IgD-negative memory B cell (primary cell): ENCODE measurements around the gene VPS37B. TPM values are rescaled to one million over a fixed set of nuclear protein-coding genes. Genes with fewer than 3 reads are reported as not detected.
"Not testable (repeated sequence)": the region's sequence is repeated elsewhere in the genome, so short reads cannot be mapped to it uniquely, and the experiment has no call there.

Experiments used
- H3K27ac Mint-ChIP-seq, 3 donors: one replicate each; pipeline ENCODE4 v1.8.0; 2020 to 2022; ENCODE audit warnings: mild to moderate bottlenecking in 3 of 3, mixed read lengths in 3 of 3, moderate library complexity in 1 of 3
- H3K27me3 Mint-ChIP-seq: one replicate; pipeline ENCODE4 v1.8.0; 2021; ENCODE audit warnings: mixed read lengths
- H3K36me3 Mint-ChIP-seq: one replicate; pipeline ENCODE4 v1.8.0; 2020; ENCODE audit warnings: mild to moderate bottlenecking, mixed read lengths
- H3K4me1 Mint-ChIP-seq, 3 donors: one replicate each; pipeline ENCODE4 v1.8.0; 2020 to 2022; ENCODE audit warnings: mixed read lengths in 3 of 3, mild to moderate bottlenecking in 1 of 3
- H3K4me3 Mint-ChIP-seq, 4 donors: one replicate each; pipeline ENCODE4 v1.8.0; 2020 to 2022; ENCODE audit warnings: mild to moderate bottlenecking in 4 of 4, mixed read lengths in 4 of 4, moderate library complexity in 3 of 4
- H3K9me3 Mint-ChIP-seq, 3 donors: one replicate each; pipeline ENCODE4 v1.8.0; 2020 to 2021; ENCODE audit warnings: mixed read lengths in 3 of 3, mild to moderate bottlenecking in 1 of 3
- polyA plus RNA-seq: library from polyadenylated mRNA; unstranded; fragments of 300-500 nt; fragmentation: Illumina TruSeq; gene quantifications from one replicate; pipeline ENCODE4 v1.2.3, GENCODE V29; 2021

The VPS37B gene
- 48.1 TPM for polyA plus RNA-seq

GRCh38 chr12:122895704-122896636 lies at the start of gene VPS37B:
VPS37B (minus strand) TSS chr12:122896124; CDS start chr12:122896062, 62 bp downstream.
- H3K4me1 Mint-ChIP-seq, result peaks cover 50 to 73% (median 58%) of the 10 kb centered on the region in 3 donors
- peaks cover under 1% of the 10 kb centered on the region for H3K36me3 Mint-ChIP-seq
- peak within 1 kb of the TSS; percentile 88 to 99 (median 92) for H3K4me3 Mint-ChIP-seq

GRCh38 chr12:122944605-122945592 lies 49.0 kb upstream of the VPS37B start:
- Mint-ChIP-seq H3K4me3 (no peak overlapping the region), H3K27me3 (no peaks in the 10 kb centered on the region), H3K27ac (no peak overlapping the region), H3K9me3 (no peaks in the 10 kb centered on the region), H3K4me1 (peaks cover 7 to 20% (median 19%) of the 10 kb centered on the region in 3 donors), H3K36me3 (no peaks in the 10 kb centered on the region)

More at GRCh38 chr12:122895704-122896636, at the start of gene VPS37B:
- Mint-ChIP-seq H3K9me3 (no peaks in the 10 kb centered on the region), H3K27ac (peak within 1 kb of the TSS; percentile 90 to 99 (median 96)), H3K27me3 (peaks cover 1% of the 10 kb centered on the region)

- Mint-ChIP-seq H3K4me1 (peaks cover 7 to 20% (median 17%) of the 10 kb centered on the region in 3 donors), H3K9me3 (no peaks in the 10 kb centered on the region), H3K27me3 (no peaks in the 10 kb centered on the region), H3K4me3 (no peak overlapping the region), H3K27ac (peak overlapping the region in 1 of 3 donors; percentile 87), H3K36me3 (no peaks in the 10 kb centered on the region)
Measured at GRCh38 chr12:122943196-122943595, 47.3 kb upstream of the VPS37B start.

- Mint-ChIP-seq H3K4me3 (no peak overlapping the region), H3K4me1 (peaks cover 7 to 18% (median 14%) of the 10 kb centered on the region in 3 donors), H3K9me3 (no peaks in the 10 kb centered on the region), H3K36me3 (no peaks in the 10 kb centered on the region), H3K27me3 (no peaks in the 10 kb centered on the region), H3K27ac (peak overlapping the region in 1 of 3 donors; percentile 87)
Measured at GRCh38 chr12:122942637-122943036, 46.7 kb upstream of the VPS37B start.

- H3K4me1 Mint-ChIP-seq, H3K36me3 Mint-ChIP-seq, H3K27me3 Mint-ChIP-seq, H3K27ac Mint-ChIP-seq, H3K9me3 Mint-ChIP-seq, H3K4me3 Mint-ChIP-seq: not testable (repeated sequence)
Measured at GRCh38 chr12:122941351-122941750, 45.4 kb upstream of the VPS37B start.

GRCh38 chr12:122939125-122939524 lies 43.2 kb upstream of the VPS37B start:
- Mint-ChIP-seq H3K4me3 (no peak overlapping the region), H3K36me3 (no peaks in the 10 kb centered on the region), H3K27ac (no peak overlapping the region), H3K27me3 (no peaks in the 10 kb centered on the region), H3K4me1 (peaks cover 6 to 9% (median 7%) of the 10 kb centered on the region in 3 donors), H3K9me3 (no peaks in the 10 kb centered on the region)

GRCh38 chr12:122937622-122938091 lies 41.7 kb upstream of the VPS37B start:
- no peaks in the 10 kb centered on the region for H3K27me3 Mint-ChIP-seq

GRCh38 chr12:122935318-122935717 lies 39.4 kb upstream of the VPS37B start:
- peaks cover 5 to 11% (median 7%) of the 10 kb centered on the region in 3 donors for H3K4me1 Mint-ChIP-seq
- peak overlapping the region in 1 of 3 donors; percentile 18 for H3K27ac Mint-ChIP-seq
- H3K4me3 Mint-ChIP-seq, result peak overlapping the region in 1 of 4 donors; percentile 2
- no peaks in the 10 kb centered on the region for H3K27me3 Mint-ChIP-seq
- peaks cover 0 to 1% (median 0%) of the 10 kb centered on the region in 3 donors for H3K9me3 Mint-ChIP-seq
- no peaks in the 10 kb centered on the region for H3K36me3 Mint-ChIP-seq

More at GRCh38 chr12:122937622-122938091, 41.7 kb upstream of the VPS37B start:
- no peaks in the 10 kb centered on the region for H3K36me3 Mint-ChIP-seq
- no peak overlapping the region for H3K4me3 Mint-ChIP-seq
- H3K4me1 Mint-ChIP-seq, result peaks cover 5 to 11% (median 6%) of the 10 kb centered on the region in 3 donors
- no peaks in the 10 kb centered on the region for H3K9me3 Mint-ChIP-seq
- peak overlapping the region in 1 of 3 donors; percentile 77 for H3K27ac Mint-ChIP-seq

- H3K36me3 Mint-ChIP-seq, result no peaks in the 10 kb centered on the region
- no peak overlapping the region for H3K27ac Mint-ChIP-seq
- H3K9me3 Mint-ChIP-seq, result peaks cover 0 to 1% (median 0%) of the 10 kb centered on the region in 3 donors
- peak overlapping the region in 1 of 4 donors; percentile 63 for H3K4me3 Mint-ChIP-seq
- H3K27me3 Mint-ChIP-seq, result no peaks in the 10 kb centered on the region
- peaks cover 5 to 11% (median 7%) of the 10 kb centered on the region in 3 donors for H3K4me1 Mint-ChIP-seq
Measured at GRCh38 chr12:122934722-122935121, 38.8 kb upstream of the VPS37B start.

GRCh38 chr12:122932207-122932606 lies 36.3 kb upstream of the VPS37B start:
- Mint-ChIP-seq H3K27me3 (no peaks in the 10 kb centered on the region), H3K36me3 (no peaks in the 10 kb centered on the region)

GRCh38 chr12:122929812-122930211 lies 33.9 kb upstream of the VPS37B start:
- peaks cover 0 to 1% (median 0%) of the 10 kb centered on the region in 3 donors for H3K9me3 Mint-ChIP-seq
- H3K4me1 Mint-ChIP-seq, result peaks cover 23 to 27% (median 23%) of the 10 kb centered on the region in 3 donors
- H3K27me3 Mint-ChIP-seq, result peaks cover under 1% of the 10 kb centered on the region
- no peak overlapping the region for H3K27ac Mint-ChIP-seq
- peaks cover 2% of the 10 kb centered on the region for H3K36me3 Mint-ChIP-seq
- H3K4me3 Mint-ChIP-seq, result no peak overlapping the region

More at GRCh38 chr12:122932207-122932606, 36.3 kb upstream of the VPS37B start:
- peak overlapping the region in 3 of 4 donors; percentile 8 to 79 (median 51) for H3K4me3 Mint-ChIP-seq
- H3K9me3 Mint-ChIP-seq, result peaks cover 0 to 1% (median 0%) of the 10 kb centered on the region in 3 donors
- peaks cover 13 to 18% (median 17%) of the 10 kb centered on the region in 3 donors for H3K4me1 Mint-ChIP-seq
- no peak overlapping the region for H3K27ac Mint-ChIP-seq

GRCh38 chr12:122929148-122929538 lies 33.2 kb upstream of the VPS37B start:
- peaks cover 2% of the 10 kb centered on the region for H3K27me3 Mint-ChIP-seq
- peaks cover 0 to 1% (median 0%) of the 10 kb centered on the region in 3 donors for H3K9me3 Mint-ChIP-seq
- H3K27ac Mint-ChIP-seq, result no peak overlapping the region
- H3K4me1 Mint-ChIP-seq, result peaks cover 21% of the 10 kb centered on the region in 3 donors
- H3K36me3 Mint-ChIP-seq, result peaks cover 2% of the 10 kb centered on the region
- H3K4me3 Mint-ChIP-seq, result peak overlapping the region in 1 of 4 donors; percentile 76

GRCh38 chr12:122928404-122929147 lies 32.7 kb upstream of the VPS37B start:
- peaks cover 0 to 1% (median 0%) of the 10 kb centered on the region in 3 donors for H3K9me3 Mint-ChIP-seq
- H3K27me3 Mint-ChIP-seq, result peaks cover 2% of the 10 kb centered on the region
- H3K4me1 Mint-ChIP-seq, result peaks cover 16 to 21% (median 21%) of the 10 kb centered on the region in 3 donors
- H3K36me3 Mint-ChIP-seq, result peaks cover 2% of the 10 kb centered on the region
- H3K4me3 Mint-ChIP-seq, result peak overlapping the region in 1 of 4 donors; percentile 76
- H3K27ac Mint-ChIP-seq, result no peak overlapping the region
